ENCODE measurements around the gene TYRO3.

- TF ChIP-seq EZH2 (IDR thresholded peaks at IDR 0.05; ENCODE audit: insufficient read depth, low read length) = no peak
- TF ChIP-seq, protein P1, sequence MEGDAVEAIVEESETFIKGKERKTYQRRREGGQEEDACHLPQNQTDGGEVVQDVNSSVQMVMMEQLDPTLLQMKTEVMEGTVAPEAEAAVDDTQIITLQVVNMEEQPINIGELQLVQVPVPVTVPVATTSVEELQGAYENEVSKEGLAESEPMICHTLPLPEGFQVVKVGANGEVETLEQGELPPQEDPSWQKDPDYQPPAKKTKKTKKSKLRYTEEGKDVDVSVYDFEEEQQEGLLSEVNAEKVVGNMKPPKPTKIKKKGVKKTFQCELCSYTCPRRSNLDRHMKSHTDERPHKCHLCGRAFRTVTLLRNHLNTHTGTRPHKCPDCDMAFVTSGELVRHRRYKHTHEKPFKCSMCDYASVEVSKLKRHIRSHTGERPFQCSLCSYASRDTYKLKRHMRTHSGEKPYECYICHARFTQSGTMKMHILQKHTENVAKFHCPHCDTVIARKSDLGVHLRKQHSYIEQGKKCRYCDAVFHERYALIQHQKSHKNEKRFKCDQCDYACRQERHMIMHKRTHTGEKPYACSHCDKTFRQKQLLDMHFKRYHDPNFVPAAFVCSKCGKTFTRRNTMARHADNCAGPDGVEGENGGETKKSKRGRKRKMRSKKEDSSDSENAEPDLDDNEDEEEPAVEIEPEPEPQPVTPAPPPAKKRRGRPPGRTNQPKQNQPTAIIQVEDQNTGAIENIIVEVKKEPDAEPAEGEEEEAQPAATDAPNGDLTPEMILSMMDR (IDR thresholded peaks at IDR 0.05; ENCODE audit: insufficient read depth, low read depth, low read length) = no peak
Observed at GRCh38 chr15:41629463-41629862, 70.5 kb downstream of the TYRO3 start.
